ENCODE measurements around the gene EFCAB12. TPM values are rescaled to one million over a fixed set of nuclear protein-coding genes. Genes with fewer than 3 reads are reported as not detected.
"Not testable (repeated sequence)": the region's sequence is repeated elsewhere in the genome, so short reads cannot be mapped to it uniquely, and the experiment has no call there.

Gene EFCAB12
- total and polyA plus RNA-seq, 2 donors, result 0.10 TPM; not detected in 1

DNA sequence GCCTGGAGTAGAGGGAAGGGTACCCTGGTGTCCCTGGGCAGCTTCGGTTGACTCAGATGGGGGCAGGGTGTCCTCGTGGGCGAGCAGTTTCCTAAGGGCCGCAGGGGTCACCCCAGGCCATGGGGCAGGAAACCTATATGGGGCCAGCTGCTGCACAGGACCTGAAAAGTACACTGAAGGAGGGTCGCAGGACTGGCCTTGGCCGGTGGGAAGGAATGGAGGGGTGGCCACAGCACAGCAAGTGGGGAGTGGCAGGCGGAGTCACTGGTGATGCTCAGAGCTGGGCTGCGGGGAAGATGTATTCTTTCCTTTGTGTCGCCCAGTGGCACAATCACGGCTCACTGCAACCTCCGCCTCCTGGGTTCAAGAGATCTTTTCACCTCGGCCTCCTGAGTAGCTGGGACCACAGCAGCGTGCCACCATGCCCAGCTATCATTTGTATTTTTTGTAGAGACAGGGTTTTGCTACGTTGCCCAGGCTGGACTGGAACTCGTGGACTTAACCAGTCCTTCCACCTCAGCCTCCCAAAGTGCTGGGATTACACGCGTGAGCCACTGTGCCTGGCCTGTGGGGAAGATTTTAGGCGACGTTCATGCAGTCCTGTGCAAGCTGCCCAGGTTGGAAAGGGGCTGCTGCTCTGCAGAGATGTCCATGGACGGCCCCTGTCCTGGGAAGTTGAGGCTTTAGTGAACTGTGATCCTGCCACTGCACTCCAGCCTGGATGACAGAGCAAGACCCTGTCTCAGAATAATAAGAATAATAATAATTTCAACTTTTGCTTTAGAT is 57.2 kb downstream of the EFCAB12 start:
- WGBS, result 72% methylated on average over 20 of the region's 20 CpGs
- Histone ChIP-seq H3K27ac (ENCODE audit: low read depth) (no peak overlapping the region), H3K36me3 (ENCODE audit: insufficient read depth) (no peaks in the 10 kb centered on the region), H3K4me1 (ENCODE audit: insufficient read depth) (no peaks in the 10 kb centered on the region), H3K4me3 (ENCODE audit: low read depth, low read length) (no peak overlapping the region)
- no peak for DNase-seq (ENCODE audit: extremely low spot score)

DNA sequence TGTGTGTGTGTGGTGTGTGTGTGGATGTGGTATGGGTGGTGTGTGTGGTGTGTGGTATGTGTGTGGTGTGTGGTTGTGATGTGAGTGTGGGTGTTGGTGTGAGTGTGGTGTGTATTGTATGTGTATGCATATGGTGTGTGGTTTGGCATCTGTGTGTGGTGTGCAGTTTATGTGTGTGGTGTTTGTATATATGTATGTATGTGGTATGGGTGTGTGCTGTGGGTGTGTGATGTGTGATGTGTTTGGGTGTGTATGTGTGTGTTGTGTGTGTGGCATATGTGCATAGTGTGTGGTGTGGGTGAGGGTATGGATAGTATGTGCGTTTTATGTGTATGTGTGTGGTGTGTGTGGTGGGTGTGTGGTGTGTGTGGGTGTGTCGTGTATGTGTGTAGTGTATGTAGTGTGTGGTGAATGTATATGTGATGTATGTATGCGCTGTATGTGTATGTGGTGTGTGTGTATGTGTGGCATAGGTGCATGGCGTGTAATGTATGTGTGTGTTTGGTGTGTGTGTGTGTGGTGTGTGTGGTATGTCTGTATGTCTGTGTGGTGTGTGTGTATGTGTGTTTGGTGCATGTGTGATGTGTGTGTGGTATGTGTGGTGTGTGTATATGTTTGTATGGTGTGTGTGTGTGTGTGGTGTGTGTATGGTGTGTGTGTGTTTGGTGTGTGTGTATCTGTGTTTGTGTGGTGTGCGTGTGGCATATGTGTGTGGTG is 58.0 kb downstream of the EFCAB12 start:
- Histone ChIP-seq H3K27ac (ENCODE audit: low read depth) (no peak overlapping the region), H3K36me3 (ENCODE audit: insufficient read depth) (no peaks in the 10 kb centered on the region), H3K4me1 (ENCODE audit: insufficient read depth) (no peaks in the 10 kb centered on the region), H3K4me3 (ENCODE audit: low read depth, low read length) (no peak overlapping the region)
- WGBS, result 96% methylated on average over 5 of the region's 5 CpGs
- no peak for DNase-seq (ENCODE audit: extremely low spot score)

DNA sequence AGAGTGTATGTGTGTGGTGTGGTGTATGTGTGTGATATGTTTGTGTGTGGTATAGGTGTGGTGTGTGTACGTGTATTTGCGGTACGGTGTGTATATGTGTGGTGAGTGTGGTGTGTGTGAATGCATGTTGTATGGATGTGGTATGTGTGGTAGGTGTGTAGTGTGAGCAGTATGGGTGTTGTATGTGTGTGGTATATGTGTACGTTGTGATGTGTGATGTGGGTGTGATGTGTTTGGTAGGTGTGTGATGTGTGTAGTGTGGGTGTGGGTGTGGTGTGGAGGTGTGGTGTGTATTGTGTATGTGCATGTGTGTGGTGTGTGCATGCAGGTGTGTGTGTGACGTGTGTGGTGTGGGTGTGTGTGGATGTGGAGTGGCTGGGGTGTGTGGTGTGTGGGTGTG is 58.7 kb downstream of the EFCAB12 start:
- H3K4me1 ChIP-seq (ENCODE audit: insufficient read depth), result no peaks in the 10 kb centered on the region
- DNase-seq (ENCODE audit: extremely low spot score), result no peak
- WGBS, result 96% methylated on average over 5 of the region's 5 CpGs
- no peaks in the 10 kb centered on the region for H3K36me3 ChIP-seq (ENCODE audit: insufficient read depth)
- no peak overlapping the region for H3K27ac ChIP-seq (ENCODE audit: low read depth)
- H3K4me3 ChIP-seq (ENCODE audit: low read depth, low read length), result no peak overlapping the region

DNA sequence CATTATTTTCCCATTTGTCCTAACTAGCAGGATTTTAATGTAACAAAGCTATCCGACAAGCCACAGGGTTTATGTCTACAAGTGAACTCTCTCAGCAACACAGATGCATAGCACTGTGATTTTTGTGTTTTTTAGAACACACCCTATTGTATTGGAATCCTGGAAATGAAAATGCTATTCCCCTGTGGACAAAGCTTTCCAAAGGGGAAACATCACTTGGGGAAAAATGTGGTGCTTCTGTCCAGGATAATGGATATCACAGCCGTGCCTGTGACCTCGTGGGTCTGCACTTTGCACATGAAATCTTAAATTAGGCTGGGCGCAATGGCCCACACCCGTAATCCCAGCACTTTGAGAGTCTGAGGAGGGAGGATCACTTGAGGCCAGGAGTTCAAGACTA is 60.6 kb downstream of the EFCAB12 start:
- WGBS, result 74% methylated on average over 5 of the region's 5 CpGs
- DNase-seq (ENCODE audit: extremely low spot score), result no peak
- H3K4me3 ChIP-seq (ENCODE audit: low read depth, low read length), result no peak overlapping the region
- no peak overlapping the region for H3K27ac ChIP-seq (ENCODE audit: low read depth)
- H3K36me3 ChIP-seq (ENCODE audit: insufficient read depth), result no peaks in the 10 kb centered on the region
- H3K4me1 ChIP-seq (ENCODE audit: insufficient read depth), result no peaks in the 10 kb centered on the region

DNA sequence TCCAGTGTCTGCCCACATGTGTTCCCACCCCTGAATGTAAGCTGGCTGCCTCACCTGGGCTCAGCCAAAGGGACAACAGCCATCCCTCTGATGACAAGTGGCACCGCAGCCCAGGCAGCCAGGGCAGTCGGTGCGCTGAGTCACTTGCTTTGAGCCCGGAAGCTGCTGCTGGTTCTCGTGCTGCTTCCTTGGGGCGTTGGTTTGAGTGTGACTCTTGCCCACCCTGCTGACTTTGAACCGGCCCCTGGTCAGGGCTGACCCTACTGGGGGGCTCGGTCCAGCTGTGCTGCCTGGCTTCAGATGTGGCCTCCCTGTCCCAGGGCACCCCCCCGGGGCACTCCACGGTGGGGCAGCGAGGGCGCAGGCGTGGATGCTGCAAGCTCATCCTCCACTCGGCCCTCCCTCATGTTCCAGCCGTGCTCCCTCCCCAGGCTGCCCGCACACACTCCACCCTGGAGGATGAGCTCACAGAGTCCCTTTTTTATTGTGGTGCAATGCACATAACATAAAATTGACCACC is 62.1 kb downstream of the EFCAB12 start:
- no peak overlapping the region for H3K4me3 ChIP-seq (ENCODE audit: low read depth, low read length)
- no peak overlapping the region for H3K27ac ChIP-seq (ENCODE audit: low read depth)
- no peaks in the 10 kb centered on the region for H3K4me1 ChIP-seq (ENCODE audit: insufficient read depth)
- no peaks in the 10 kb centered on the region for H3K36me3 ChIP-seq (ENCODE audit: insufficient read depth)
- DNase-seq (ENCODE audit: extremely low spot score), result no peak
- 82% methylated on average over 16 of the region's 16 CpGs for WGBS

DNA sequence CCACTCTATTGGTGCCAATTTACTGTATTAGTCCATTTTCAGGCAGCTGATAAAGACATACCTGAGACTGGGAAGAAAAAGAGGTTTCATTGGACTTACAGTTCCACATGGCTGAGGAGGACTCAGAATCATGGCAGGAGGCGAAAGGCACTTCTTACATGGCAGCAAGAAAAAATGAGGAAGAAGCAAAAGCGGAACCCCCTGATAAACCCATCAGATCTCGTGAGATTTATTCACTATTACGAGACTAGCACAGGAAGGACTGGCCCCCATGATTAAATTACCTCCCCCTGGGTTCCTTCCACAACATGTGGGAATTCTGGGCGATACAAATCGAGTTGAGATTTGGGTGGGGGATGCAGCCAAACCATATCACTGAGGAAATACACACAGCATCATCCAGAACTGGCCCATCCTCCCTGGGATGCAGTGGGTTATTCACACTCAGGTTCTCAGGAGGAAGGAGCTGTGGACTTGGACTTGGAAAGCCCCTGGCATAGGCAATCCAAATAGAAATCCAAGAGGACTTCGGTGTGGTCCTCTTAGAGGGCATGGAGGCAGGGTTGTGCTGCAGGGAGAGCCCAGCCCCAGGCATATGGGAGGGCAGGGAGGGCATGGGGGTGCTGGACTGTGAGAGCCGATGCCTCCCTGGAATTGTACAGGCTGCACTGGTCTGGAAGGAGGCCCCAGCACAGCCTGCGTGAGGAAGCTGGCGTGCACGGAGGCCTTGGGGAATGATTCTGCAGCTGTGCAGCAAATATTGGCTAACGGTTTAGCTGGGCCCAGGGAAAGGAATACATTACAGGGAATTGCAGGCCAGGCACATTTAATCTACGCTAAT is 62.9 kb downstream of the EFCAB12 start:
- H3K27ac ChIP-seq (ENCODE audit: low read depth), result no peak overlapping the region
- no peaks in the 10 kb centered on the region for H3K4me1 ChIP-seq (ENCODE audit: insufficient read depth)
- 66% methylated on average over 13 of the region's 13 CpGs for WGBS
- DNase-seq (ENCODE audit: extremely low spot score), result no peak
- no peaks in the 10 kb centered on the region for H3K36me3 ChIP-seq (ENCODE audit: insufficient read depth)
- H3K4me3 ChIP-seq (ENCODE audit: low read depth, low read length), result no peak overlapping the region

DNA sequence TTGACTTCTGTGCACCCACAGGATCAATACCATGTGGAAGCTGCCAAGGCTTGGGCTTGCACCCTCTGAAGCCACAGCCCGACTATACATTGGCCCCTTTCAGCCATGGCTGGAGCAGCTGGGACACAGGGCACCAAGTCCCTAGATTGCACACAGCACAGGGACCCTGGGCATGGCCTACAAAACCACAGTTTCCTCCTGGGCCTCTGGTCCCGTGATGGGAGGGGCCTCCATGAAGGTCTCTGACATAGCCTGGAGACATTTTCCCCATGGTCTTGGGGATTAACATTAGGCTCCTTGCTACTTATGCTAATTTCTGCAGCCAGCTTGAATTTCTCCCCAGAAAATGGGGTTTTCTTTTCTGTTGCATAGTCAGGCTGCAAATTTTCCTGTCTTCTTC is 63.6 kb downstream of the EFCAB12 start:
- H3K27ac ChIP-seq (ENCODE audit: low read depth); H3K4me3 ChIP-seq (ENCODE audit: low read depth, low read length); H3K36me3 ChIP-seq (ENCODE audit: insufficient read depth); DNase-seq (ENCODE audit: extremely low spot score); H3K4me1 ChIP-seq (ENCODE audit: insufficient read depth): not testable (repeated sequence)
- WGBS, result 60% methylated on average over 2 of the region's 2 CpGs

DNA sequence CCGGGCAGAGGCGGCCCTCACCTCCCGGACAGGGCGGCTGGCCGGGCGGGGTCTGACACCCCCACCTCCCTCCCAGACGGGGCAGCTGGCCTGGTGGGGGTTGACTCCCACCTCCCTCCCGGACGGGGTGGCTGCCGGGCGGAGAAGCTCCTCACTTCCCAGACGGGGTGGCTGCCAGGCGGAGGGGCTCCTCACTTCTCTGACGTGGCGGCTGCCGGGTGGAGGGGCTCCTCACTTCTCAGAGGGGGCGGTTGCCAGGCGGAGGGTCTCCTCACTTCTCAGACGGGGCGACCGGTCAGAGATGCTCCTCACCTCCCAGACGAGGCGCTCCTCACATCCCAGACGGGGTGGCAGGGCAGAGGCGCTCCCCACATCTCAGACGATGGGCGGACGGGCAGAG is 65.1 kb downstream of the EFCAB12 start:
- WGBS, result 96% methylated on average over 28 of the region's 28 CpGs
- not testable (repeated sequence) for DNase-seq (ENCODE audit: extremely low spot score); H3K36me3 ChIP-seq (ENCODE audit: insufficient read depth); H3K4me1 ChIP-seq (ENCODE audit: insufficient read depth); H3K27ac ChIP-seq (ENCODE audit: low read depth); H3K4me3 ChIP-seq (ENCODE audit: low read depth, low read length)

DNA sequence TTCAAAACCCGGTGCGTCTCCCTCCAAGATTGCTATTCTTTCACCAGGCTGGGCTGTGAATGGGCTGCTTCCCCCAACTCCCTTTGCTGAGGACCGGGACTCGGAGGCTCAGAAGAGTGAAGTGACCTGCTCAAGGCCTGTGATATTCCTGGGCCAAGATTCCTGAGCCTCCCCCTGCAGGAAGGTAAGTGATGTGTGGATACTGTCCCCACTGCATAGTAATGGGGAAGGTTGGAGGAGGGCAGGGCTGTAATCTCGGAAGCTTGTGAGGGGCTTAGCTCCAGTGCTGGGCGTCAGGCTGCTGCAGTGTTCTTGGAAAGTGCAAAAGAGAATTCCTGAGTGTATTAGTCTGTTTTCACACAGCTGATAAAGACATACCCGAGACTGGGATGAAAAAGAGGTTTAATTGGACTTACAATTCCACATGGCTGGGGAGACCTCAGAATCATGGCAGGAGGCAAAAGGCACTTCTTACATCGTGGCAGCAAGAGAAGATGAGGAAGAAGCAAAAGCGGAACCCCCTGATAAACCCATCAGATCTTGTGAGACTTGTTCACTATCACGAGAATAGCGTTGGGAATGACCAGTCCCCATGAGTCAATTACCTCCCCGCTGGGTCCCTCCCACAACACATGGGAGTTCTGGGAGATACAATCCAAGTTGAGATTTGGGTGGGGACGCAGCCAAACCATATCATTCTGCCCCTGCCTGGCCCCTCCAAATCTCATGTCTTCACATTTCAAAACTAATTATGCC is 67.6 kb downstream of the EFCAB12 start:
- 82% methylated on average over 13 of the region's 13 CpGs for WGBS
- Histone ChIP-seq H3K36me3 (ENCODE audit: insufficient read depth) (no peaks in the 10 kb centered on the region), H3K4me1 (ENCODE audit: insufficient read depth) (no peaks in the 10 kb centered on the region), H3K27ac (ENCODE audit: low read depth) (no peak overlapping the region), H3K4me3 (ENCODE audit: low read depth, low read length) (no peak overlapping the region)
- no peak for DNase-seq (ENCODE audit: extremely low spot score)

DNA sequence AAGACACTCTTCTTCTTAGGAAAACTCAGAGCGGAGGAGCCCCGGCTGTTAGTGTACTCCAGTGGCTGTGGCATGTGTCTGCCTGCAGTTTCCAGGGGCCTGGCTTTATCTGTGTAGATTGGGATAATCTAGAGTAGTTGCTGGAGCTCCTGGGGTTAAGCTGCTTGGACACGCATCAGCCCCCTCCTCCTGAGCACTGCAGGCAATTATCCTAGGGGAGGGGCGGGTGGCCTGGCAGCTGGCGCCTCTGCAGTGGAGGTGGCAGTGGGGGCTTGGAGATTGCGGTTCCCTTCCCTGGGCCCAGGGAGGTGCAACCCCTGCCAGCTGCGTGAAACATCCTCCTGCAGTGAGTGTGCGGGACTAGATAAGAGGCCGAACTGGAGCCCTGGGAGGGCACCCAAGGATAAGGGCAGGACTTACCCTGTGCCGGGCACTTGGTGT is 68.2 kb downstream of the EFCAB12 start:
- Histone ChIP-seq H3K27ac (ENCODE audit: low read depth) (no peak overlapping the region), H3K4me1 (ENCODE audit: insufficient read depth) (no peaks in the 10 kb centered on the region), H3K4me3 (ENCODE audit: low read depth, low read length) (no peak overlapping the region), H3K36me3 (ENCODE audit: insufficient read depth) (no peaks in the 10 kb centered on the region)
- no peak for DNase-seq (ENCODE audit: extremely low spot score)
- WGBS, result 61% methylated on average over 10 of the region's 10 CpGs

DNA sequence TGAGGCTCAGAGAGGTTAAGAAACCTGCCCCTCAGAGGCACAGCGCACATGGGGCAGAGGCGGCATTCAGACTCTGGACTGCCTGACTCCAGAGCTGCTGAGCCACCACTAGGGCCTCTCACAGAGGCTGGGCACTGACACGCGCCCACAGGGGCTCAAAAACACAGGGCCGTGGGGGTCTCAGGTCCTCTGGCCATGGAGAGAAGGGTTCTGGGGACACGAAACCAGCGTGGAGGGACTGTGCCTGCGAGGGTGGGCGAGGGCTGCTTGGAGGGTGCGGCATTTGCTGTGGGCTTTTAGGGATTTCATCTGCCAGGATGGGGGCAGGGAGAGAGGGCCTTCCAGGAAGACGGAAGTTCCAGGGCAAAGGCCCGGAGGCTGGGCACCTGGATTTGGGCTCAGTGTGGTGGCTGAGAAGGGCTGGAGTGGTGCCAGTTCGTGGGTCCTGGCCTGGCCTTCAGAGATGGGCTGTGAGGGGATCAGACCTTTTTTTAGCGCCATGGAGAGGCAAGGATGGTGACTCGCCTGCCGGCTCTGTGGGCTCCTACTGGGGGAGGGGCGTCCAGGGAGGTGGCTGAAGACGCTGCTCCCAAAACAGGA is 69.6 kb downstream of the EFCAB12 start:
- WGBS, result 77% methylated on average over 18 of the region's 18 CpGs
- DNase-seq (ENCODE audit: extremely low spot score), result no peak
- Histone ChIP-seq H3K4me3 (ENCODE audit: low read depth, low read length) (no peak overlapping the region), H3K27ac (ENCODE audit: low read depth) (no peak overlapping the region), H3K36me3 (ENCODE audit: insufficient read depth) (no peaks in the 10 kb centered on the region), H3K4me1 (ENCODE audit: insufficient read depth) (no peaks in the 10 kb centered on the region)

DNA sequence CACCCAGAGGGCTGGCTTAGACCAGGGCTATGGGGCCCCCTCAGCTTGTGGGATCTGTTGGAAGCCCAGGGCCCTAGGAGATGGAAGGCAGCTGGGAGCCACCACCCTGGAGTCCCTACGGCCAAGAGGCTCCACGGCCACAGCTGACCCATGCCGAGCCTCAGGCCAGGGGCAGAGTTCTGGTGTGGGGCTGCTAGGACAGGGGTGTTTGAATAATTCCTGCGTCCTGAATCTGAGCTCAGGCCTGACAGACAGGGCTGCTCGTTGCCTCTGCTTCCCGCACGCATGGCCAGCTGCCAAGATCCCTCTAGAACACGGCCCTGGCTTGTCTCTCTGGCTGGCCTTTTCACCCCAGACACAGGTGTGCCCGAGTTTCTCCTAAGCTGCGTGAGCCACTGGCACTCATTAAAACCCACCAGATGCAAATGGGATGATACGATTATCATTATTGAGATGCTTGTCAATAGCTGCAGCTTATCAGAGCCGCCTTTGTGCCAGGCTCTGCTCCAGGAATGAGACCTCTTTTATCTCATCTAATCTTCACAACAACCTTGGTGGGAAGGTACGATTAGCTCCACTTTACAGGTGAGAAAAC is 70.2 kb downstream of the EFCAB12 start:
- Histone ChIP-seq H3K36me3 (ENCODE audit: insufficient read depth) (no peaks in the 10 kb centered on the region), H3K27ac (ENCODE audit: low read depth) (no peak overlapping the region), H3K4me3 (ENCODE audit: low read depth, low read length) (no peak overlapping the region), H3K4me1 (ENCODE audit: insufficient read depth) (no peaks in the 10 kb centered on the region)
- no peak for DNase-seq (ENCODE audit: extremely low spot score)
- 55% methylated on average over 13 of the region's 13 CpGs for WGBS

All from urinary bladder (tissue), 4 donors.